Measurements from ENCODE around the gene PAM. TPM values are rescaled to one million over a fixed set of nuclear protein-coding genes. Genes with fewer than 3 reads are reported as not detected.

PAM gene
- total and polyA plus RNA-seq, 2 of the 8 experiments (the other 6 are each of a cell fraction or from before 2014, with no cell fraction given): 30.4 to 67.8 TPM

DNA sequence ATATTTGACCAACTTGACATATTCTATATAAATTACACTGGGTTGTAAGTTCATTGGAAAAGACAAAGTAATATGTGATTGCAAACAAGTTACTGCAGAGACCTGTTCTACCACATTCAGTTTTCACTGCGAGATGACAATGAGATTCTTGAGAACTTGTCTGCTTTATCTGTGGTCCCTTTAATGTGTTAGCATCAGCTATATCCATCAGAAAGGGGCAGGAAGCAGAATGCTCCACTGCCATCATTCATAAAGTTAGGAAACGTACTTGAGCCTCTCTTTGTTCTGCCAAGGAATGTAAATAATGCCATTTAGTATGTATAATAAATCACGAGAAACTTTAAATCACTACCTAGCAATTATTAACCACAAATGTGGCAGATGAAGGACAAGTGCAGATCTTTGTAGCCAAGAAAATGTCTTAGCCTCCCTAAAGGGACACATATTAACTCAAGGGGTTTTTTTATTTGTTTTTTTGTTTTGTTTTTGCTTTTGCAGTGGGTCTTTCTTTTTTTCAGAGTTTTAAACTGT, 305.4 kb downstream of the PAM start (continued):
- TF ChIP-seq CHD7 (IDR thresholded peaks at IDR 0.05; ENCODE audit: insufficient replicate concordance, low read length) (no peak), JUN (IDR thresholded peaks at IDR 0.05; ENCODE audit: low read depth, low read length) (no peak), RBBP5 (IDR thresholded peaks at IDR 0.05; ENCODE audit: borderline replicate concordance, low read depth, low read length) (no peak), GTF2F1 (IDR thresholded peaks at IDR 0.05; ENCODE audit: borderline replicate concordance, low read depth, low read length) (no peak), POU5F1 (IDR thresholded peaks at IDR 0.05; ENCODE audit: low read depth, low read length) (no peak), BRCA1 (IDR thresholded peaks at IDR 0.05; ENCODE audit: low read depth, low read length) (no peak), GABPA (IDR thresholded peaks at IDR 0.05; ENCODE audit: borderline replicate concordance, insufficient read depth, low read length) (no peak)
- TF ChIP-seq, protein P1, sequence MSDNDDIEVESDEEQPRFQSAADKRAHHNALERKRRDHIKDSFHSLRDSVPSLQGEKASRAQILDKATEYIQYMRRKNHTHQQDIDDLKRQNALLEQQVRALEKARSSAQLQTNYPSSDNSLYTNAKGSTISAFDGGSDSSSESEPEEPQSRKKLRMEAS (IDR thresholded peaks at IDR 0.05): no peak
- TF ChIP-seq, protein P2, sequence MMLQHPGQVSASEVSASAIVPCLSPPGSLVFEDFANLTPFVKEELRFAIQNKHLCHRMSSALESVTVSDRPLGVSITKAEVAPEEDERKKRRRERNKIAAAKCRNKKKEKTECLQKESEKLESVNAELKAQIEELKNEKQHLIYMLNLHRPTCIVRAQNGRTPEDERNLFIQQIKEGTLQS (IDR thresholded peaks at IDR 0.05; ENCODE audit: insufficient read depth, low read depth, low read length): no peak

Measured in H1 (cell line).